KOPT-K1 (cell line): ENCODE data around the gene SEMA3D.

Source experiments
- H3K27ac ChIP-seq: fragments of 200-600 bp; sonication (generic); 2 replicates; pipeline ENCODE4 v1.5.1; 2016; ENCODE audit warnings: antibody characterized with exemption, mild to moderate bottlenecking, low read depth, low read length; ENCODE audit not compliant: poor library complexity, severe bottlenecking
- H3K36me3 ChIP-seq: fragments of 200-600 bp; sonication (generic); 2 replicates; pipeline ENCODE4 v1.5.1; 2017; ENCODE audit warnings: antibody characterized with exemption, mild to moderate bottlenecking, low read length, moderate library complexity; ENCODE audit not compliant: insufficient read depth
- H3K9me3 ChIP-seq: fragments of 200-600 bp; sonication (generic); 2 replicates; pipeline ENCODE4 v1.5.1; 2017; ENCODE audit warnings: antibody characterized with exemption, low read length, mild to moderate bottlenecking; ENCODE audit not compliant: insufficient read depth, poor library complexity, severe bottlenecking

SEMA3D gene

DNA sequence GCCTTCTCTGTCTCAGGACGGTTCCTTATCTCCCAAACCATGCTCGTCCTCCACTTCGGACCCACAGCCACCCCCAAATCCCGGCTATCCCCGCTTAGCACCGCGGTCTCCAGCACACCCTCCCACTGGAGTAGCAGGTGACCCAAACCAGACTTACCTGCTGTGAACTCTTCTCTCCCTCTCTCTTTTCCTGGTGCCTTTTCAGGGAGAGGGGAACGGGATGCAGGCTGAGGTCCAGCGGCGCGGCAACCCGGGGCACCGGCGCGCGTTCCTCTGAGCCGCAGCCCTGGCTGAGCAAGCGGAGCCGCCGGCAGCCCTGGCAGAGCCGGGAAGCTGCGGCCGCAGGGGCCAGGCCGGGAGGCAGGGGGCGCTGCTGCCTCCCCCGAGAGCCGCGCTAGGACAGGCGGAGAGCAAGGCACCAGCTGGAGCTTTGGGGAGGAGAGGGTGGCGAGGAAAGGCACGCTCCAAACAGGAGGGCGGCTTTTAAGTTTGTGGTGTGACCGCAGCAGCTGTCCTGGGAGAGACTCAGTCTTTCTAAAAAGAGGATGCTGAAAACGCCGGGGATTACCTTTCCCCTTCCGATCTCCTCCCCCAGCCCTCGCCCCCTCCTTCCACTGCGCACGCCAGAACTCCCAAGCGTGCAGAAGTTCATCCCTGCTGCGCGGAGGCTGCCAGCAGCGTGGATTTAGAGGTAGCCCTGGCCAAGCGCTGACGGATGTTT is at the start of gene SEMA3D:
Gene SEMA3D, minus strand, starts transcription at position 536 of the 721 bp plus-strand sequence. CDS start 65,165 bp downstream, outside the sequence.
- H3K9me3 ChIP-seq = no peaks in the 10 kb centered on the region
- no peaks in the 10 kb centered on the region for H3K36me3 ChIP-seq
- H3K27ac ChIP-seq = no peak within 1 kb of the TSS

DNA sequence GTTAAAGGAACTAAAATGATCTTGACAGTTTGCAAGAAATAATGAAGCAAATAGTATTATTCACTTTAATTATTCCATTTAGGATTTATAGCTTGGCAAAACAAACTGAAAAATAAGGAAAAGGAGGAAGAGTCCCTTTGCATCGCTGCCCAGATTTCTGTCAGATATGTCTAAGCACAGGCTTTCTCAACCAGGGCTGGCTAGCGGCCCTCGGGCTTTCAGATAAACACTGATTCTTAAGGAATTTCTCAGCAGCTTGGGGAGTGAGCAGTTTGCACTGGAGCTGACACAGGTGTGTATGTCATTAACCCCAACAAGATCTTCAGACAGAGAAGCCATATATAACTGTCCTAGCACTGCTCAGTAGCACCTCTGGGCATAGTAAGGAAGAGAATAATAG is 47.9 kb upstream of the SEMA3D start:
- Histone ChIP-seq H3K36me3 (no peaks in the 10 kb centered on the region), H3K27ac (no peak overlapping the region), H3K9me3 (no peaks in the 10 kb centered on the region)

DNA sequence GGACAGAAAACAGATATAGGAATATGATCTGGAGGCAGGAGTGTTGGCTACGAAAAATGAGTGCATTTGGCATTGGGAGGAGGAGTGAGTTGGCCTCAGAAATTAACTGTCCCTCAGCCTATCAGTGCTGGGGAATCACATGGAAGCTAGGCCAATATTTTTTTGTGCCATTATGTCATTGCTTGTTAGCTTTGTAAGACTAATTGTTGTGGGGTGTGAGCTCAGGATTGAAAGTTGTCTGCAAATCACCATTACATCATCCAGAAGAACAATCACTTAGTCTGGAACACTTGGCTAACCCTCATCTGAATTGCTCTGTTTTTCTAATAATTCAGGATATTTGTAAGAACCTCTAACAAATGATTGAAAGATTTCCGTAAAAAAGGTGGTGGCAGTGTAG is 45.2 kb upstream of the SEMA3D start:
- no peaks in the 10 kb centered on the region for H3K36me3 ChIP-seq
- H3K27ac ChIP-seq = no peak overlapping the region
- H3K9me3 ChIP-seq = no peaks in the 10 kb centered on the region

DNA sequence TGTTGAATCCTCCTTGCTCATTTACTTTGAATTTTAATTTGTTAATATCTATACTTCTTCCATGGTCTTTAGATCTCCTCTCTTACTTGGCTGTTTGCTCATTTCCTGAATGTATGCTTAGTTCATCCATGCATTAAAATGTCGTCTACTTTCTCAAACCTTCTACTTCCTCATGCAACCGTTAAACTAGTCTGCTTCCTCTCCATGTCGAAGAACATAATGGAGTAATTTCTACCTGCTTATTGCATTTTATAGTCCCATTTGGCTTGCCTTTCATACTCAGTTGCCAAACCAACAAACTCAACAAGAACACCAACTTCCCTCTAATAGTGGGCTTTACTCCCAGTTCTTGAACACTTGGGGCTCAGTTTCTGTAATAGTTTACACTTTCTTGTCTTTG is 43.8 kb upstream of the SEMA3D start:
- H3K27ac ChIP-seq = no peak overlapping the region
- H3K9me3 ChIP-seq = no peaks in the 10 kb centered on the region
- H3K36me3 ChIP-seq = no peaks in the 10 kb centered on the region

DNA sequence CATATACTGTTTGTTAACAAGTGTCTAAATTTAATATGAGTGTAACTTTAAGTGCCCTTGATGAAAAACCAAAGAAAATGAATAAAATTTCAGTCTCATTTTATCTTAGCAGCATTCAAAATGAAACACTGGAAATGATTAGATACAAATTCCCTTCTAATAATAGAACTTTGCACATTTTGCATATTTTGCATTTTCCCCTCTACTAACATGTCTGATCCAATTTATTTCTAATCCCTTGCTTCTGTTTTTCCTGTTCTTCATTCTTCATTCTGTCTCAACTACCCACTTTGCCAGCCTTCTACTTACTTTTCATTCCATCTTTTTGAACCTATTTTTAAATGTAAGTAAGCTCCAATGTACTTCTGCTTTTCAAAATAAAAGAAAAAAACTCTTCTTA is 42.7 kb upstream of the SEMA3D start:
- Histone ChIP-seq H3K9me3 (no peaks in the 10 kb centered on the region), H3K36me3 (no peaks in the 10 kb centered on the region), H3K27ac (no peak overlapping the region)

DNA sequence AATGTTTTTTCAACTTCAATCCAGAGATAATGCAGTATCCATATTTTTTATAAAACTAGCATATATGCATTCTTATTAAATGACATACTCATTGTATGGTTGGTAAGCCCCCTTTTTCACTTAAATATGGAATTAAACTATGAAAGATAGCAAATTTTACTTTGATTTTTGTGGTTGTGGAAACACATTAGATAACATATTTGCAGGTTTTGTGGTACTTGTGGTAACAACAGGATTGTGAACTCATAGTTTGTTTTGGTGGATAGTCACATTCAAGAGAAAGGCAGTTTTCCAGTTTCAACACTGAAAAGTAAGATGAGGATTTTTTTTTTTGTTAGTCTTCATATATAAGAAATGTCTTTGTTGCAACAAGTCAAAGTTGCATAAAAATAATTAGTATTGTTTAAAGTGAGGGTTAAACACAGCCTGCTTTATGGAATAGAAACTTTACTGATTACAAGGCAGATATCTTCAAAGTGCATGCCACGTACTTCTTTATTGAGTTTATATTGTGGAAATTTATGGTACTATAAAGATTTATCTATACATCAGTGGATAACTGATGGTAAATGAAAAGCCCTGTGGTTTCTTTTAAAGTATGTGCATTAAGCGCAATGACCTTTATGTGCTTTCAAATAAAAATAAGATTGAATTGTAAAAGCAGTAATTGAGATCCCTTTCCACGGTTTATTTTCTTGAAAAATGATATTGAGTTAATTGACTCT is 39.7 kb upstream of the SEMA3D start:
- Histone ChIP-seq H3K9me3 (no peaks in the 10 kb centered on the region), H3K27ac (no peak overlapping the region), H3K36me3 (no peaks in the 10 kb centered on the region)

DNA sequence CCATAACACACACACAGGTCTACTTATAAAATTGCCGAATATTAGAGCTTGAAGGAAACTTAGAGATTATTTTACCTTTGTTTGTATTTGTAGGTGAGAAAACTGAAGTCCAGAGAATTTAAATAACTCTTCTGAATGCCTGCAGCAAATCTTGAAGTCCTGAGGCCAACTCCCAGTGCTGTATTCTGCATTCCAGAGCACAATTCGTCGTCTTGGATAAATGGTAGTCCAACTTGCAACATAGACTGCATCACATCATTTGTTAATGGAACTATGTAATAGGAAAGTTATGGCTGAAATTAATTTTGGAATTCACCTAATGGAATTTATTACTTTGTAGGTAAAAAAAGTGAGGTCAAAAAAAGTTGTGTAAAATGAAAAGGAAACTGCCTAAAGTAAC is 37.3 kb upstream of the SEMA3D start:
- Histone ChIP-seq H3K27ac (no peak overlapping the region), H3K36me3 (no peaks in the 10 kb centered on the region), H3K9me3 (no peaks in the 10 kb centered on the region)

DNA sequence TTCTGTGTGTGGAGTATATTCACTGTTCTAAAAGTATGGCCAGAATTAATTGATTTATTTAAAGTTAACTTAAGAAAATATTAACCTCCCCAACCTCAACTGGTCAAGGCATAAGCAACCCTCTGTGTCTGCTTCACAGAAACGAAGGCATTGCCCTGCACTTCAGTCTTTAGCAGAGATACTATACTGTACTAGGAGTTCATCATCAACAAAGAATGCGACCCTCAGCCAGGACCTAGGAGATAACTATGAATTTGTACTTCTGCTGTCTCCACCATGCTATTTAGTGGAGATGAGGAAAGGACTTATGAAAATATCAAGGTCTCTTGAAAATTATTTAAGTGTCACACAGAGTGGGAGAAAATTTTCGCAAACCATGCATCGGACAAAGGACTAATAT is 35.7 kb upstream of the SEMA3D start:
- Histone ChIP-seq H3K36me3 (no peaks in the 10 kb centered on the region), H3K27ac (no peak overlapping the region), H3K9me3 (no peaks in the 10 kb centered on the region)

DNA sequence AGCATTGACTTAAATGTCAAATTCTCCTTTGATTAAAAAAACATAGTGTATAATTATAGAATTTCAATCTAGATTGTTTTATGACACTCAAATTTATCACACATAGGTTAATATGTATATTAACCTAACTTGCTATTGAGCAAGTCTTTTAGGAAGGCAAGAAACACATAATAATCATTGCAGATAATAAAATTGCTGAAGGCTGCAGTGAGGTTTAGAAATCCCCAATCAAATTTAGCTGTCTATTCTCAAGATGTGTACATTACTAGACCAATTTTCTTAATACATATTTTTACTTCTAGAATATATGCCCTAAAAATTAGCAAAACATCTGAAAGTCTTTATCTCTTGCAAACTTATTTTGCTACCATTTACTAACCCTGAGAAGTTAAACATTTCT is 34.9 kb upstream of the SEMA3D start:
- H3K9me3 ChIP-seq = no peaks in the 10 kb centered on the region
- H3K36me3 ChIP-seq = no peaks in the 10 kb centered on the region
- H3K27ac ChIP-seq = no peak overlapping the region

DNA sequence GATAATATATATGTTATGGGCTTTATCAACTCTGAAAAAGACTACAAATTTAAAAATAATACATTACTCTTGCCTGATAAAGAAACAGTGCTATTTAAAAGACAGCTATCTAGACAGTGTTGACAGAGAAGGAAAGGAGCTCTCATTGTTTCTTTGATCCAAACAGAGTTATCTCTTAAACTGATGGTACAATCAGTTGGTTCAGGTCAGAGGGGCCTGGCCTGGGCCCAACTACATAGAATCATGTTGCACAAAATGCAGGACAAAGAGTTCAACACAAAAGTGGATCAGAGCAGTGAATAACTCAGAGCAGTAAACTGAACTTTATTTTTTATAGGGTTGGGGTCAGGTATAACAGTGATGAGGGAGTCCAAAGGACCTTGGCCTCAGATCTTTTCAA is 33.8 kb upstream of the SEMA3D start:
- Histone ChIP-seq H3K36me3 (no peaks in the 10 kb centered on the region), H3K27ac (no peak overlapping the region), H3K9me3 (no peaks in the 10 kb centered on the region)

DNA sequence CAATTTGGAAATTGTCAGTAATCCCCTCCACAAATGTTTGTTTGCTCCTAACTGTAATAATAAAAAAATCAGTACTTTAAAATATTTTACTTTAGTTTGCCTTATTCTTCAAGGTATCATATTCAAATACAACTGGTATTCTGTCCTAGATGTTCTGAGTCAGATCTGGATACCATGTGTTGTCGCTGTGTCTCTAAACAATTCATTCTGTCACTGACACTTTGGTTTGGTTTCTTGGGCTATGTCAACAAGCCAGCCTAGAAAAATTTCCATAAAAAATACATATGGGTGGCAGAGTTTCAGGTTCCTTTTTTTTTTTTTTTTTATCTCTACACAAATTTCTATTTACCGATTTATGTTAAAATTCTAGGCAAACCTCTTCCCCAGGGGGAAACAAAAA is 33.2 kb upstream of the SEMA3D start:
- no peaks in the 10 kb centered on the region for H3K9me3 ChIP-seq
- no peak overlapping the region for H3K27ac ChIP-seq
- H3K36me3 ChIP-seq = no peaks in the 10 kb centered on the region

DNA sequence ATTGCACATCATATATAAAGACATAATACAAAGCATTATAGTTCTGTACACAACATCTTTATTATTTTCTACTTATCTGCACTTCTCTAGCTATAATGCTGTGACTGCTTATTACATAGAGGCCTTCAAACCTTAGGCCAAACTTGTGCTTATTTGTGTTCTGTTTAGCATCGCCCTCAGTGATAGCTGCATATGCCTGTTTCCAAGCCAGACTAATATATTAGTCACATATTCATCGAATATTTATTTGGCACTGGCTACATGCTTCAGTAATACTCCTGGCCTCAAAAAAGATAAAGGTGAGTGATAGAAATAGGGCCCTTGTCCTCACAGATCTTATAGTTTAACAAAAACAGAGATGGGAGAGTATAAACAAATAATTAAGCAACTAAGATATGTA is 30.2 kb upstream of the SEMA3D start:
- no peaks in the 10 kb centered on the region for H3K36me3 ChIP-seq
- no peak overlapping the region for H3K27ac ChIP-seq
- no peaks in the 10 kb centered on the region for H3K9me3 ChIP-seq

DNA sequence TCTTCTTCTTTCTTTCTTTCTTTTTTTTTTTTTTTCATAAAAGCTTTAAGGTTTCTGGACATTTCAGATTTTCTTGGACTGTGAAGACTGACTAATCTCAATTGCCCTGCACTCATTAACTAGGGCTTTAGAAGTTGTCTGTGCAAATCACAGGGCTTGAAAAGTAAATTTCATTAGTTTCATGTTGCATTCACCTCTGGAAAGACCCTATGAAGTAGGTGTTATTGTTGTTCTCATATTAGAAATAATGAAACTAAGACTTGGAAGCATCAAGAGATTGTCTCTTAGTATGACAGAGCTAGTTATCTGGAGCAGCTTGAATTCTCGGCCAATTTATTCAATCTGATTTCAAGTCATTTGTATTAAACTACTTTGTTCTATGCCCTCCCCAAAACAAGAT is 28.2 kb upstream of the SEMA3D start:
- H3K27ac ChIP-seq = no peak overlapping the region
- no peaks in the 10 kb centered on the region for H3K36me3 ChIP-seq
- no peaks in the 10 kb centered on the region for H3K9me3 ChIP-seq

DNA sequence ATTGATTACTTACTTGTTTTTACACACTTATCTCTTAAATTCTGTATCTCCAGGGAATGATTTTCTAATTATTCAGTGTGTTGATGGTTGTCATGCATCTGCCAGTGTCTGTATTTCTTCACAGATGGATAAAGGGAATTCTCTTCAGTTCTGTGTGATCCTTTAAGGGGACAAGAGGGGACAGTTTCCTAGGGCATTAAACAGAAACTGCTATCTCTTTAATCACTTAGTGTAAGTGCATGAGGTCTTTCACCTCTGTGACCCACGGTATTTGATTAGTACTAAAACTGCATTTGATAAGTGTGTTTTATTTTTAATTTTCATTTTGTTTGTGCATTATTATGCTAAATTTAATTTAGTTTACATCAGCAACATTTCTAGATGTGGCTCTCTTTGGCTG is 26.6 kb upstream of the SEMA3D start:
- H3K36me3 ChIP-seq = no peaks in the 10 kb centered on the region
- H3K9me3 ChIP-seq = no peaks in the 10 kb centered on the region
- H3K27ac ChIP-seq = no peak overlapping the region

DNA sequence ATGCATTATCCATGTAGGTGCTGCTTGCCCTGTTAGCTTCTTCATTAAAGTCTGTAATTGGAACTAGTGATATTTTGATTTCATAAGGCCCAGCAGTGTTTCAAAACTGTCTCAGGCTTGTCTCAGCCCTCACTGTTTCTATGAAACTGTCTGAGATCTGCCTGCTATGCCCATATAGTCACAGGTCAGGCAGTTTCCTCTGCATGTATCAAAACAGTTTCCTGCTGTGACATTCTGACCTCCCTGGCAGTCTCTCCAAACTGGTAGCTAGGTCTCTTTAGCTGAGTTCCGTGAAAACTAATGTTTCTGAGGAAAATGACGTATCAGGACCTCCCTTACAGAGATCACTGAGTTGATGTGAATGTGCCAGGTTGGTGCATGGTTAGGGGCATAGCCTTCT is 18.9 kb upstream of the SEMA3D start:
- Histone ChIP-seq H3K9me3 (no peaks in the 10 kb centered on the region), H3K27ac (no peak overlapping the region), H3K36me3 (no peaks in the 10 kb centered on the region)

DNA sequence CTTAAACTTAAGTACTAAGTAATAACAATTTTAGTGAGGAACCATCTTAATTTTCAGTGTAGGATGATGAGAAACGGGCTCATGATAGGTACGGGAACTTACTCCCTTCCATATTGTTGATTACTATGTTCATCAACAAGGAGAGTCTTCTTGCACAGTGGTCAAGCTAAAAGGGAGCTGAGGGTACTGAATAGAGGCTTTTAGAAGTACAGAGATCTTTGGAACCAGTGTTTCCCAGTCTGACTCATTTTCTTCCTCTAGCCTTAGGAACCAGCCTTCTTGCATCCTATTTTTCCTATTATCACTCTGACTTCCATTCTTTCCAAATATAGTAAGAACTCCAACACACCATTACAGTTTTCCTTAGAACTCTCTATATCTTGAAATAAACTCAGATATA is 17.6 kb upstream of the SEMA3D start:
- no peaks in the 10 kb centered on the region for H3K36me3 ChIP-seq
- no peaks in the 10 kb centered on the region for H3K9me3 ChIP-seq
- no peak overlapping the region for H3K27ac ChIP-seq
